ENCODE measurements around the gene PPP6R3.
"Not testable (repeated sequence)": the region's sequence is repeated elsewhere in the genome, so short reads cannot be mapped to it uniquely, and the experiment has no call there.

DNA sequence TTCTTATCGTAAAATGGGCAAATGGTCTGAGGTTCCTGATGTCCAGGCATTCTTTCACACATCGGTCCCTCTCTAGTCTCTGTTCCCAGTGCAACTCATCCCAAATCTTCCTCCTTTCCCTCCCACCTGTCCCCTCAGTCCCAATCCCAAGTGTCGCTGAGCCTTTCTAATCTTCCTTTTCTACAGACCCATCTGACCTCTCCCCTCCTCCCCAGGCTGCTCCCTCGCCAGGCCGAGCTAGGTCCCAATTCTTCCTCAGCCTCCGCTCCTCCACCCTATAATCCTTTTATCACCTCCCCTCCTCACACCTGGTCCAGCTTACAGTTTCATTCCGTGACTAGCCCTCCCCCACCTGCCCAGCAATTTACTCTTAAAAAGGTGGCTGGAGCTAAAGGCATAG lies 174.6 kb downstream of the PPP6R3 start:
- TF ChIP-seq, protein P1, sequence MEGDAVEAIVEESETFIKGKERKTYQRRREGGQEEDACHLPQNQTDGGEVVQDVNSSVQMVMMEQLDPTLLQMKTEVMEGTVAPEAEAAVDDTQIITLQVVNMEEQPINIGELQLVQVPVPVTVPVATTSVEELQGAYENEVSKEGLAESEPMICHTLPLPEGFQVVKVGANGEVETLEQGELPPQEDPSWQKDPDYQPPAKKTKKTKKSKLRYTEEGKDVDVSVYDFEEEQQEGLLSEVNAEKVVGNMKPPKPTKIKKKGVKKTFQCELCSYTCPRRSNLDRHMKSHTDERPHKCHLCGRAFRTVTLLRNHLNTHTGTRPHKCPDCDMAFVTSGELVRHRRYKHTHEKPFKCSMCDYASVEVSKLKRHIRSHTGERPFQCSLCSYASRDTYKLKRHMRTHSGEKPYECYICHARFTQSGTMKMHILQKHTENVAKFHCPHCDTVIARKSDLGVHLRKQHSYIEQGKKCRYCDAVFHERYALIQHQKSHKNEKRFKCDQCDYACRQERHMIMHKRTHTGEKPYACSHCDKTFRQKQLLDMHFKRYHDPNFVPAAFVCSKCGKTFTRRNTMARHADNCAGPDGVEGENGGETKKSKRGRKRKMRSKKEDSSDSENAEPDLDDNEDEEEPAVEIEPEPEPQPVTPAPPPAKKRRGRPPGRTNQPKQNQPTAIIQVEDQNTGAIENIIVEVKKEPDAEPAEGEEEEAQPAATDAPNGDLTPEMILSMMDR (conservative IDR thresholded peaks at IDR 0.05; ENCODE audit: low read length), result not testable (repeated sequence)
- not testable (repeated sequence) for TF ChIP-seq EZH2phosphoT487 (IDR thresholded peaks at IDR 0.05; ENCODE audit: borderline replicate concordance)

All from Loucy (cell line).